Caki2 (cell line): ENCODE results near the gene FEV. TPM values are rescaled to one million over a fixed set of nuclear protein-coding genes. Genes with fewer than 3 reads are reported as not detected.
A peak's percentile ranks its signal among the peaks of the same experiment; 100 is the strongest.

ENCODE experiments used
- DNase-seq: peaks from one replicate; pipeline ENCODE4 v3.0.0-alpha.2; 2015; ENCODE audit warnings: low read depth
- in situ Hi-C: cut with HindIII; loops from 2 replicates; pipeline ENCODE4 v1.10.0; 2016; ENCODE audit warnings: low sequenced_read_pairs, low pct_unique_long_range_greater_than_20kb, mixed read lengths
- total RNA-seq: library from RNA; depleted of rRNA; stranded (reverse); fragments of >200 nt; shearing (Covaris generic); gene quantifications from 2 replicates; pipeline ENCODE4 v1.2.3, GENCODE V29; 2014; ENCODE audit warnings: low replicate concordance

The FEV gene
- total RNA-seq, 1 experiment from 2014 or later, result not detected

DNA sequence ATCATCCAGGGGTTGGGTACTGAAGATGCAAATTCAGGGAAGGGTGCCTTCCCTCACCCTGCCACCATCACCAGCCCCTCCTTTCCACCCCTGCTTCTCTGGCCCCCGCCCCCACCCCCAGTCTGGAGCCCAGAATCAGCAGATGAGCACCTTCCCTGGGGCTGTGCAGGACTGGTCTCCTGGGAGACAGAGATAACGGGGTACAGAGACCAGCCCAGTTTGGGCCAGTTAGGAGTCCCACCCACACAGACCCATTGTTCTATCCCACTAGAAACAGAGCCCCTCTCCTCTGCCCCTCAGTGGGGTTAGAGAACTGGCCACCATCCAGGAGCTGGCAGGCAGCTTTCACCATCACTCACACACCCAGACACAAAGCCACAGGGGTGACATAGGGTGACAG, 12.7 kb upstream of the FEV start:
- in situ Hi-C loops, result no loop called here
- DNase-seq, result no peak

- in situ Hi-C loops, result no loop called here
- DNase-seq, result no peak
Measured at GRCh38 chr2:218996937-218997336, 12.0 kb upstream of the FEV start.

DNA sequence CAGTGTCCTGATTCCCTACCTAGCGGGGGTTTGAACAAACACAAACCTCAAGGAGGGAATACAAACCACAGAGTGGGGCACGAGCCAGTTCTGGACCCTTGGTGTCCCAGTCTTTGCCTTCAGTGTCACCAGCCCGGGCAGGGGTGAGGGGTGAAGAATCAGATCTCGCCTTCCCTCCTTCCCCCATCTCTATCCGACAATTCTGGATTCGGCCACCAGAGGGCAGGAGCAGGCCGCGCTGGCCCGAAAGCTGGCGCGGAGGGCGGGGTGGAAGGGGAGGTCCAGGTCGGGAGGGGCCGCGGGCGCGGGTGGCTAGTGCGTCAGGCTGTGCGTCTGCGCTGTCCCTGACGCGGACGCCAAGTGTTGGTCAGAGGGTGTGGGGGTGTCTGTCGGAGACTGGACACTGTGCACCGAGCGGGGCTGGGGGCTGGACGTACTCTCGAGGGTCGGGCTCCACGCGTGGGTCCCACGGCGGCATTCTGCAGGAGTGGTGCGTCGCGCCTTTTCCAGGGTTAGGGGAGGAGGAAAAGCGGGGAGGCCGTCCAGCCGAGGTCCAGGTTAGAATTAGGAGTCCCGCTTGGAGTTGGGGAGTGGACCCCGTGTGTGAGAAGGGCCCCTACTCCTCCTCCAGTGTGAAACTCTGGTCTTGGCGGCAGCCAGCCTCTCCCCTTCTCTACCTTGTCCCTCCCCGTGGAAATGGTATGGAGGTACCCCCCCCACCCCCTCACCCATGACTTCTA, 11.2 kb upstream of the FEV start:
- peak; percentile 82 for DNase-seq

DNA sequence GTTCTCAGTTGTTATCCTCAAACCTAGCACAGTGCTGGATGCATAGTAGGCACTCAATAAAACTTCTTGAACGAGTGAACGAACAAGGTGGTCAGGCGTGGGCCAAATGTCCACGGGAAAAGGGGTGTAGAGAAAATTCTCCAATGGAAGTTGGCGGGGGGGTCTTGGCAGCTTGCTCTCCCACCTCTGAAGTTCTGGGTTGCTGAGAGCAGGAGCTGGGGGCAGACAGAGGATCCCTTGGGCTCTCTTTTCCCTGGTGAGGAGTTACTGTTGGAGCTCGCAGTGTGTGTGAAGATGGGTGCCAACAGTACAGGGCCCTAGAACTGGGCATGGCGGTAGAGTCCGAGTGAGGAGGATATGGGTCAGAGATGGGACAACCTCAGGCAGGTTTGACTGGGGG, 10.6 kb upstream of the FEV start:
- in situ Hi-C loops, result no loop called here
- no peak for DNase-seq

More for the DNA sequence above, 11.2 kb upstream of the FEV start:
- in situ Hi-C loops, result no loop called here

GRCh38 chr2:218993345-218994315, 8.6 kb upstream of the FEV start, which contains the start of gene CRYBA2:
CRYBA2 (minus strand) TSS chr2:218993422; CDS start chr2:218993176, 246 bp downstream.
- in situ Hi-C loops, result no loop called here
- DNase-seq, result no peak

DNA sequence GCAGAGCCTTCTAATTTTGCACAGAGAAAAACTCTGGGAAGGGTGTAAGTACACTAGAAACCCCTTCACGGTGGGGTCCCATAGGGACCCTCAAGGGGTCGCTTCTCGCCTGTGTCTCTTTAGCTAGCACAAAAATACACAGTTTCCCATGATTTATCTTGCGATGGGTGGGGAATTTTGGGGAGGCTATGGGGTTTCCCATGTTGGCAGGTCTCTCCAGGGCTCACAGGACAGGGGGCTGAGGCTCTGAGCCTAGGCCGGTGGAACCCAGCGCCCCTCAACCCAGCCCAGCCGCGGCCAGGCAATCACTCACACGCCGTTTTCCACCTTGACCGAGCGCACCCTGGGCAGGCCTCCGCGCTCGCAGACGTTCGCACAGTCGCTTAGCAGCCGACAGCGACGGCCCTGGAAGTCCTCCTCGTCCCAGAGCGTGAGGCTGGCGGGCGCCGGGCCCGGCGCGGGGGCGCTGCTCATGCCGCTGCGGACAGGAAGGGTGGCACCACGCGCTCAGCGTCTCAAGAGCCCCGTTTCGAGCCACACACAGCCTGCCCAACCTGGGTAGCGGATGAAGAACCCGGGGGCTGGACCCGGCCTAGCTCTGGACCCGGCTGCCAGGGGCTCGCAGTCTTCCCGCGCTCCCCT, 7.8 kb upstream of the FEV start:
- in situ Hi-C loops, result no loop called here
- DNase-seq, result no peak

DNA sequence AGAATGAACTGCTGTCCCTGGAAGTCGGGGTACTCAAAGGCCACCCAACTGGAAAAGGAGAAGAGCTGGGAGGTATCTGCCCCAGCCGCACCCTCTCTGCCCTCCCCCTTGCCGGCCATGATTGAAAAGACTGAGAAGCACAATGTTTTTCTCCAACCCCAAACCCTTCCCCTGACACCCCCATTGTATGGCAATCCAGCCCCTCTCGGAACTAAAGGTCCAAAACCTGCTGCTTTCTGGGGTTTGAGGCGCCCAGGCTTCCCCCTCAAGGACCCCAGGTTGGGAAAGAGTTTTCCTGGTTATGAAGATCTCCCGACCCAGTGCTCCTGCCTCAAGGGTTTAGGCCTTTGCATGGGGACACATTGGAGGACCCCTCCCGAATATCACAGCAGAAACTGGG, 7.2 kb upstream of the FEV start:
- DNase-seq, result no peak
- in situ Hi-C loops, result no loop called here

GRCh38 chr2:218991674-218992168, 6.7 kb upstream of the FEV start:
- in situ Hi-C loops, result no loop called here
- DNase-seq, result no peak

- no peak for DNase-seq
- in situ Hi-C loops, result no loop called here
Measured at GRCh38 chr2:218990612-218991011, 5.6 kb upstream of the FEV start.

- DNase-seq, result no peak
- in situ Hi-C loops, result no loop called here
Measured at GRCh38 chr2:218990052-218990451, 5.1 kb upstream of the FEV start.

DNA sequence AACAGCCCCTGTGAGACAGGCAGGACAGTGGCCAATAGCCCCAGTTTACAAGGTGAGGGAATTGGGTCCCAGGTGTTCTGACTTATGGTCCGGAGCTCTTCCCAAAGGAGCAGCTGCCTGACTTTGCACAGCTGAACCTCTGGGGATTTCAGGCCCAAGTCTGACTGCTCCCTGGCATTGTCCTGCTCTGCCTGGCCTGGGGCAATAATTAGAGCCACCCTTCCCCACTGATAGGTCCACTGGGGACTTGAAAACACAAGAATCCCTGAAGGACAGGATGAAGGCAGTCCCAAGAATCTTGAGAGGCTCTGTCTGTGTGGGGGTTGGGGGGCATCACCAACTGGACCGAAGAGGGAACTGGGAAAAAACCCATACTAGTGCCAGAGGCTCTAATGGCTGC, 3.7 kb upstream of the FEV start:
- in situ Hi-C loops, result no loop called here
- no peak for DNase-seq

DNA sequence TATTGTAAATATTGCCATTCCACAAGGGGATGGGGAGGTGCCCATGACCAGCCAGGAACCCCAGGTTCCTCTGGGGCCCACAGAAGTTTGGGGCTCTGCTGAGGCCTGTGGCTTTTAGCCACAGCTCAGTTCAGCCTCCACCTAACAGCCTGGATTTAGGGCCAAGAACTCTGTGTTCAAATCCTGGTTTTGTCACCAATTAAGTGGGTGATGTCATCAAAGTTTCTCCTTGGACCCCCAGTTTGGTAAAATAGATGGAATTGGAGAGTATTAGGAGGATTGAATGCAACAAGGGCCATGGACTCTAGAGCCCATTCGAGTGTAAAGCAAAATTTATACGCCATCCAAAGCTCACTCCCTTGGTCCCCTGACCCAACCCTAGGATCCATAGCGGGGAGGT, 3.2 kb upstream of the FEV start:
- no peak for DNase-seq
- in situ Hi-C loops, result no loop called here

DNA sequence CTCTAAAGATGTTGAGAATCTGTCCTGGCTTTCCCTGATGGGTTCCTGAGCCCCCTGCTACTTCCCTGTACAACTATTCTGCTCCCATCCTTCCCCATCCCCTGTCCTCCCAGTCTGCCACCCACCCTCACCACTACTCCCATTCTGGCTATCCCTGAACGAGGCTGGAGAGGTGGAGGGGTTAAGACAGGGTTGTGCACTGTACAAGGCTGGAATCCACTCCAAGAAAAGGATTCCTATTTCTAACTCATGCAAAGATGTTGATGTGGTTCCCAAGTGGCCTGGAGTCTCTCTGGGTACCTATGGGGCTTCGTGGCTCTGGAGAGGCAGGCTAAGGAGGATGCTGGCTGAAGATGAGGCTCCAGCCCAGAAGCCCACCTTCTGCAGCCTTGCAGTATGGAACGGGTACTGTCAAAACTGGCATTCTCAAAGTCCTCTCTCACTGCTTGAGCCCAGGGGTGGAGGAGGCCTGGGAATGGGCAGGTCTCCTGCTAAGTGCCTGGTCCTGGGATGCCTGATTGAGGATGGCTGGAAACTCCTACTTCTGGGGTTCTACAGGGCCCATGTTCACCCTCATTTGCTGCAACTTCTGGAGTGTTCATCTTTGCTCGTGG, 1.3 kb upstream of the FEV start:
- no peak for DNase-seq
- in situ Hi-C loops, result no loop called here

DNA sequence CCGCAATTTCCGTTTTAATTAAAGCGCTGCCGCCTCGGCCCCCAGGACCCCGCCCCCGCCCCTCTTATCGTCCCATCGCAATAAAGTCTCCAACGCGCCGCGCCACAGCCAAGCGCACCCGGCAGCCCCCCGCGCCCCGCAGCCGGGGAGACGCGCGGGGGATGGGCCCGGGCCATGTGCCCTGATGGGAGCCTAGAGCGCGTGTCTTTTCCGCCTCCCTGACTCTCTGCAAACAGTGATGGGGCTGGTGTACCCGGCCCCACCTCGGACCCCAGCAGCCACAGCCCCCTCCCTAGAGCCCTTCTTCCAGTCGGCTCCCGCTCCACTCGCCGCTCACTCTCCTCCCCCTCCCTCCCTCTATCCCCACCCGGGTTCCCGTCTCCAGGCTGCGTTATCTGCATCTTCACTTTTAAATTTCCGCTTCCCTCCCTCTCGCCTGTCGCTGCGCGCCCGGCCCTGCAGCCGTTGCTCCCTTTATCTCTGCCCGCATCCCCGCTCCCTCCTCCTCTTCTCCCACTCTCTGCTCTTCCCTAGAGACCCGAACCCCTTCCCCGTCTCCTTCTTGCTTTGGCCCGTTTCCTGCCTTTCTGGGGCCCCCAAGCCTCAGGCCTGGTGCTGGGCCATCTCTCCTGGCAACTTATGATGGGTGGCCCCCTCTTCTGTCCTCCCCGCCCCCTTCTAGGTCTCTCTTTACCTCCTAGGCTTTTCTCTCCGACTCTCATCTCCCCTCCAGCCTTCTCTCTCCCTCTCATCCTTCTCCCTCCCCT, 524 bp upstream of the FEV start:
- in situ Hi-C loops, result no loop called here
- DNase-seq, result no peak

DNA sequence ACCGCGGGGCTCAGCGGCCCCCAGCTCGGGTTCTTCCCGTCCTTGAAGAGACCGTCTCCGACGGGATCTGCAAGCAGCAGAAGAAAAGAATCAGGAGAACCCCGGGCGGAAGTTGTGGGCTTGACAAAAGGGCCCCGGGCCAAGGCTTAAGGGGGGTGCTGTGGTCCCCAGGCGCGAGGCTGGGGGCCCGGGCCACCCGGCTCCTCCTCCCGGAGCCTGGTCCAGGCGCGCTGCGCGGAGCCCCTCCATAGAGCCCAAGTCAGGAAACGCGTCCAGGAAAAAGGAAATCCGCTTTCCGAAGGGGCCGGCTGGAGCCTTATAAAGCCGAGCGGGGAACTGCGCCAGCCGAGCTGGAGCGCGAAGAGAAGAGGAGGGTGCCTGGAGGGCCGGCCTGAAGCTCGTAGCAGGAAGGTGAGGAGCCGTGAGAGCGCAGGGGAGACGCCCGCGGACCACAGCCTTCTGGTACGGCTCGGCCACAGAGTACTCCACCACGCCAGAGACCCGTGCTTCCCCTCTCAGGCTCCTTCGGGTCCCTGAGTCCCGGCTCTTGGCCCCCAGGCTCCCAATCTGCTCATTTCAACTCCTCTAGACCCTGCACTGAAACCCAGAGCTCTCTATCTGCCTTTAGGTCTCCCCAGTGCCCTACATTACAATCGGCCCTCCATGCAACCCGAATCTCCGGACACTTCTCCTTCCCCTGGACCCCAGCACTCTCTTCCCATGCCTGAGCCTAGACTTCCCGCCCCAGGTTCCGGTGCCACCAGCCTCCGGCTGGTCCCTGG, 554 bp downstream of the FEV start:
- in situ Hi-C loops, result no loop called here
- DNase-seq, result no peak

- in situ Hi-C loops, result no loop called here
- DNase-seq, result no peak
Measured at GRCh38 chr2:218983934-218984238, 1.1 kb downstream of the FEV start.

GRCh38 chr2:218983263-218983933, 1.6 kb downstream of the FEV start:
- in situ Hi-C loops, result no loop called here
- DNase-seq, result no peak
